Measurements from ENCODE around the gene KCNK7.
A peak's percentile ranks its signal among the peaks of the same experiment; 100 is the strongest.
"Not testable (repeated sequence)": the region's sequence is repeated elsewhere in the genome, so short reads cannot be mapped to it uniquely, and the experiment has no call there.

Gene KCNK7

GRCh38 chr11:65571420-65571819, 24.2 kb downstream of the KCNK7 start:
- no peak for DNase-seq

GRCh38 chr11:65569973-65570918, 25.4 kb downstream of the KCNK7 start, which contains the start of gene ZNRD2:
TSS of gene ZNRD2 (plus strand) at chr11:65570477. CDS start at chr11:65570492, 15 bp downstream.
- DNase-seq, result peak; percentile 99

GRCh38 chr11:65569164-65569972, 26.2 kb downstream of the KCNK7 start:
- no peak for DNase-seq

GRCh38 chr11:65565624-65566453, 29.8 kb downstream of the KCNK7 start:
- no peak for DNase-seq

GRCh38 chr11:65564879-65565559, 30.6 kb downstream of the KCNK7 start:
- DNase-seq, result not testable (repeated sequence)

GRCh38 chr11:65563601-65564000, 32.0 kb downstream of the KCNK7 start:
- no peak for DNase-seq

- DNase-seq, result no peak
Observed at GRCh38 chr11:65562788-65563187, 32.8 kb downstream of the KCNK7 start.

- no peak for DNase-seq
Observed at GRCh38 chr11:65562020-65562419, 33.6 kb downstream of the KCNK7 start.

GRCh38 chr11:65560555-65561418, 34.8 kb downstream of the KCNK7 start:
- DNase-seq, result no peak

- DNase-seq, result no peak
Observed at GRCh38 chr11:65559951-65560537, 35.6 kb downstream of the KCNK7 start.

- DNase-seq, result peak in 1 of 2 experiments; percentile 43
Observed at GRCh38 chr11:65559535-65559934, 36.1 kb downstream of the KCNK7 start.

- no peak for DNase-seq
Observed at GRCh38 chr11:65558930-65559509, 36.6 kb downstream of the KCNK7 start.

GRCh38 chr11:65558002-65558929, 37.3 kb downstream of the KCNK7 start, which contains the start of gene LTBP3:
TSS of gene LTBP3 (minus strand) at chr11:65558359. CDS start at chr11:65557959, 400 bp downstream.
- peak; percentile 56 to 64 for DNase-seq

GRCh38 chr11:65557280-65558001, 38.2 kb downstream of the KCNK7 start:
- DNase-seq, result peak in 1 of 2 experiments; percentile 45

GRCh38 chr11:65556470-65557279, 38.9 kb downstream of the KCNK7 start:
- DNase-seq, result no peak

- peak; percentile 43 to 59 for DNase-seq
Observed at GRCh38 chr11:65555693-65556231, 39.8 kb downstream of the KCNK7 start.

- no peak for DNase-seq
Observed at GRCh38 chr11:65554842-65555430, 40.7 kb downstream of the KCNK7 start.

Measured in activated CD4-positive, alpha-beta T cell treated with anti-CD3 and anti-CD28 coated beads, Interleukin-2, amount 50 U/mL, for 48 hours (primary cell).